Esophagus muscularis mucosa (tissue), 4 donors: ENCODE results near the gene SYNDIG1. TPM values are rescaled to one million over a fixed set of nuclear protein-coding genes. Genes with fewer than 3 reads are reported as not detected.
"Not testable (repeated sequence)": the region's sequence is repeated elsewhere in the genome, so short reads cannot be mapped to it uniquely, and the experiment has no call there.

Source experiments
- DNase-seq: peaks from one replicate; pipeline ENCODE4 v3.0.0-alpha.2; 2017; ENCODE audit errors: extremely low spot score
- H3K27ac ChIP-seq, 4 donors: fragments of 200-600 bp; sonication (generic); replicated peaks in 1 of 4; 1 replicate in 3 of 4; 2 replicates in 1 of 4; pipeline ENCODE4 v1.5.1; 2016 to 2019; ENCODE audit warnings: mild to moderate bottlenecking in 1 of 4
- H3K27me3 ChIP-seq, 4 donors: fragments of 200-600 bp; sonication (generic); one replicate each; pipeline versions ENCODE4 v1.5.1 to v1.6.0; 2016 to 2019
- H3K36me3 ChIP-seq, 4 donors: fragments of 200-600 bp; sonication (generic); one replicate each; pipeline ENCODE4 v1.5.1; 2016 to 2019
- H3K4me1 ChIP-seq, 4 donors: fragments of 200-600 bp; sonication (generic); one replicate each; pipeline ENCODE4 v1.5.1; 2016 to 2019
- H3K4me3 ChIP-seq, 4 donors: fragments of 200-600 bp; sonication (generic); 1 replicate in 2 of 4; 2 replicates in 2 of 4; pipeline ENCODE4 v1.5.1; 2016 to 2019; ENCODE audit warnings: mild to moderate bottlenecking in 4 of 4, moderate library complexity in 1 of 4
- H3K9me3 ChIP-seq, 4 donors: fragments of 200-600 bp; sonication (generic); 1 replicate in 3 of 4; 2 replicates in 1 of 4; pipeline ENCODE4 v1.5.1; 2016 to 2019
- CTCF ChIP-seq, 3 experiments: fragments of 200-600 bp in 2 of 3; fragments of 450-650 bp in 1 of 3; sonication (generic) in 2 of 3; IDR thresholded peaks; one replicate each; pipeline ENCODE4 v1.5.1; 2017 to 2019; ENCODE audit warnings: antibody characterized with exemption in 3 of 3, mild to moderate bottlenecking in 2 of 3, moderate library complexity in 1 of 3
- EP300 ChIP-seq: sonication (generic); formaldehyde crosslinking; IDR thresholded peaks from one replicate; pipeline ENCODE4 v1.6.1; 2017; ENCODE audit warnings: antibody characterized with exemption
- POLR2A ChIP-seq: fragments of 450-650 bp; IDR thresholded peaks from one replicate; pipeline ENCODE4 v1.6.1; 2017; ENCODE audit warnings: antibody characterized with exemption, moderate library complexity, mild to moderate bottlenecking, low read depth
- POLR2AphosphoS5 ChIP-seq, 2 donors: sonication (generic); formaldehyde crosslinking; IDR thresholded peaks; one replicate each; pipeline ENCODE4 v1.6.1; 2017; ENCODE audit warnings: antibody characterized with exemption in 2 of 2
- WGBS: methylation state at CpG from one replicate; pipeline ENCODE4 v1.1.5; 2018; 5-methylcytosine and 5-hydroxymethylcytosine counted together
- intact Hi-C: fragments of 100-400 bp; cut with DNase I; formaldehyde crosslinking; loops from one replicate; pipeline ENCODE4 v1.15.1; 2023
- total RNA-seq, 4 donors: library from RNA; depleted of rRNA; stranded (reverse); fragments of >200 nt; gene quantifications; one replicate each; pipeline versions ENCODE4 v1.1.0 to v1.2.1, GENCODE V29; 2016

Gene SYNDIG1
- total RNA-seq, 4 donors from 2014 or later = not detected

GRCh38 chr20:24506146-24506545 is 36.7 kb downstream of the SYNDIG1 start:
- Histone ChIP-seq H3K4me3 (no peak overlapping the region), H3K27me3 (peaks cover 0 to 12% (median 0%) of the 10 kb centered on the region in 4 donors), H3K36me3 (no peaks in the 10 kb centered on the region), H3K4me1 (peaks cover 0 to 6% (median 0%) of the 10 kb centered on the region in 4 donors), H3K9me3 (no peaks in the 10 kb centered on the region), H3K27ac (no peak overlapping the region)
- DNase-seq = no peak
- WGBS = 63% methylated on average over 3 of the region's 3 CpGs
- intact Hi-C loops = no loop called here
- TF ChIP-seq CTCF (IDR thresholded peaks at IDR 0.05) (no peak), EP300 (no peak), POLR2A (no peak), POLR2AphosphoS5 (IDR thresholded peaks at IDR 0.05) (no peak)

- H3K27me3 ChIP-seq = peaks cover 0 to 12% (median 0%) of the 10 kb centered on the region in 4 donors
- intact Hi-C loops = no loop called here
- no peaks in the 10 kb centered on the region for H3K9me3 ChIP-seq
- H3K4me3 ChIP-seq = no peak overlapping the region
- no peak for DNase-seq
- 93% methylated on average over 2 of the region's 5 CpGs for WGBS
- no peak overlapping the region for H3K27ac ChIP-seq
- TF ChIP-seq POLR2AphosphoS5 (IDR thresholded peaks at IDR 0.05) (no peak), EP300 (no peak), CTCF (IDR thresholded peaks at IDR 0.05) (no peak), POLR2A (no peak)
- no peaks in the 10 kb centered on the region for H3K36me3 ChIP-seq
- peaks cover 0 to 5% (median 0%) of the 10 kb centered on the region in 4 donors for H3K4me1 ChIP-seq
Measured at GRCh38 chr20:24506696-24507095, 37.3 kb downstream of the SYNDIG1 start.

- no peak overlapping the region for H3K4me3 ChIP-seq
- no peaks in the 10 kb centered on the region for H3K9me3 ChIP-seq
- H3K27ac ChIP-seq = no peak overlapping the region
- no peaks in the 10 kb centered on the region for H3K4me1 ChIP-seq
- intact Hi-C loops = no loop called here
- no peak for DNase-seq
- 53% methylated on average over 6 of the region's 11 CpGs for WGBS
- TF ChIP-seq POLR2A = no peak
- no peaks in the 10 kb centered on the region for H3K36me3 ChIP-seq
- peaks cover 0 to 12% (median 0%) of the 10 kb centered on the region in 4 donors for H3K27me3 ChIP-seq
Measured at GRCh38 chr20:24507182-24507853, 37.9 kb downstream of the SYNDIG1 start.

- DNase-seq, H3K36me3 ChIP-seq, H3K4me1 ChIP-seq, intact Hi-C loops, H3K9me3 ChIP-seq, H3K27ac ChIP-seq, H3K4me3 ChIP-seq, H3K27me3 ChIP-seq: not testable (repeated sequence)
- 79% methylated on average over 2 of the region's 11 CpGs for WGBS
Measured at GRCh38 chr20:24512441-24512840, 43.0 kb downstream of the SYNDIG1 start.

GRCh38 chr20:24518515-24518914 is 49.1 kb downstream of the SYNDIG1 start:
- no peaks in the 10 kb centered on the region for H3K4me1 ChIP-seq
- no peak for TF ChIP-seq EP300
- H3K9me3 ChIP-seq = no peaks in the 10 kb centered on the region
- peaks cover 0 to 3% (median 0%) of the 10 kb centered on the region in 4 donors for H3K27me3 ChIP-seq
- intact Hi-C loops = no loop called here
- no peak overlapping the region for H3K4me3 ChIP-seq
- WGBS = 75% methylated on average over 6 of the region's 6 CpGs
- no peak overlapping the region for H3K27ac ChIP-seq
- peak; percentile 80 for DNase-seq
- no peaks in the 10 kb centered on the region for H3K36me3 ChIP-seq

GRCh38 chr20:24519476-24519875 is 50.0 kb downstream of the SYNDIG1 start:
- DNase-seq = no peak
- Histone ChIP-seq H3K27me3 (peaks cover 0 to 3% (median 0%) of the 10 kb centered on the region in 4 donors), H3K36me3 (no peaks in the 10 kb centered on the region), H3K4me1 (no peaks in the 10 kb centered on the region), H3K9me3 (no peaks in the 10 kb centered on the region), H3K27ac (no peak overlapping the region), H3K4me3 (no peak overlapping the region)
- no peak for TF ChIP-seq POLR2A
- TF ChIP-seq POLR2AphosphoS5 (IDR thresholded peaks at IDR 0.05) = no peak
- TF ChIP-seq CTCF (IDR thresholded peaks at IDR 0.05) = no peak
- no peak for TF ChIP-seq EP300
- intact Hi-C loops = no loop called here
- WGBS = 92% methylated on average over 6 of the region's 6 CpGs
